HepG2 (cell line): ENCODE measurements around the gene RNF126. TPM values are rescaled to one million over a fixed set of nuclear protein-coding genes. Genes with fewer than 3 reads are reported as not detected.

Experiments used
- HIVEP1 ChIP-seq: sonication (generic); formaldehyde crosslinking; IDR thresholded peaks from 2 replicates; pipeline ENCODE4 v1.4.0; 2020; ENCODE audit warnings: mild to moderate bottlenecking, missing genetic modification reagents
- HOXA5 ChIP-seq: sonication (generic); formaldehyde crosslinking; IDR thresholded peaks from 2 replicates; pipeline ENCODE4 v1.4.0; 2020; ENCODE audit warnings: missing genetic modification reagents
- MEIS2 ChIP-seq: sonication (generic); formaldehyde crosslinking; IDR thresholded peaks from 2 replicates; pipeline ENCODE4 v1.9.0; 2021; ENCODE audit warnings: mild to moderate bottlenecking, missing genetic modification reagents
- SIN3B ChIP-seq: fragments of 150-350 bp; IDR thresholded peaks from 2 replicates; pipeline ENCODE4 v1.6.1; 2014; ENCODE audit warnings: low read length
- ZNF235 ChIP-seq: sonication (generic); formaldehyde crosslinking; IDR thresholded peaks from 2 replicates; pipeline ENCODE4 v1.8.1; 2023; ENCODE audit warnings: mild to moderate bottlenecking, missing genetic modification reagents, borderline replicate concordance
- ZNF430 ChIP-seq: sonication (generic); formaldehyde crosslinking; IDR thresholded peaks from 2 replicates; pipeline ENCODE4 v1.9.0; 2021; ENCODE audit warnings: mild to moderate bottlenecking, missing genetic modification reagents
- ZNF777 ChIP-seq: sonication (generic); formaldehyde crosslinking; IDR thresholded peaks from 2 replicates; pipeline ENCODE4 v1.4.0; 2020; ENCODE audit warnings: missing genetic modification reagents
- polyA plus RNA-seq, 8 experiments: library from polyadenylated mRNA; depleted of rRNA in 3 of 8; stranded (reverse) in 7 of 8; unstranded in 1 of 8; fragments of >200 nt; fragmentation: Illumina TruSeq in 4 of 8; extraction: Trizol in 4 of 8; gene quantifications; 2 replicates each; pipeline versions ENCODE4 v1.2.1 to v1.2.3, GENCODE V29; 2011 to 2016; ENCODE audit warnings: low read depth in 4 of 8, missing spikeins in 1 of 8, mixed read lengths in 1 of 8; ENCODE audit not compliant: insufficient read depth in 1 of 8
- total RNA-seq, 5 experiments: library from RNA; depleted of rRNA; stranded (reverse); fragments of >200 nt; fragmentation: Illumina TruSeq; extraction: Trizol; gene quantifications; 2 replicates each; pipeline ENCODE4 v1.2.3, GENCODE V29; 2016; ENCODE audit warnings: low read depth in 1 of 5
- TF ChIP-seq, protein P1 (sequence below): IDR thresholded peaks from 2 replicates; pipeline ENCODE4 v1.6.1; 2016; ENCODE audit warnings: mild to moderate bottlenecking, missing biosample characterization, missing genetic modification reagents
- TF ChIP-seq, protein P2 (sequence below): sonication (generic); formaldehyde crosslinking; IDR thresholded peaks from 2 replicates; pipeline ENCODE4 v1.5.1; 2020; ENCODE audit warnings: mild to moderate bottlenecking, moderate library complexity, missing genetic modification reagents
- TF ChIP-seq, protein P3 (sequence below): sonication (generic); formaldehyde crosslinking; IDR thresholded peaks from 2 replicates; pipeline ENCODE4 v1.4.0; 2020; ENCODE audit warnings: mild to moderate bottlenecking, missing genetic modification reagents
- TF ChIP-seq, protein P4 (sequence below): sonication (generic); formaldehyde crosslinking; IDR thresholded peaks from 2 replicates; pipeline ENCODE4 v1.8.1; 2023; ENCODE audit warnings: missing genetic modification reagents, mild to moderate bottlenecking, borderline replicate concordance
- TF ChIP-seq, protein P5 (sequence below): sonication (generic); formaldehyde crosslinking; IDR thresholded peaks from 2 replicates; pipeline ENCODE4 v1.4.0; 2020; ENCODE audit warnings: mild to moderate bottlenecking, missing genetic modification reagents
- TF ChIP-seq, protein P6 (sequence below): fragments of 450-650 bp; IDR thresholded peaks from 2 replicates; pipeline ENCODE4 v1.6.1; 2016
- TF ChIP-seq, protein P7 (sequence below): sonication (generic); formaldehyde crosslinking; IDR thresholded peaks from 2 replicates; pipeline ENCODE4 v1.4.0; 2020; ENCODE audit warnings: missing genetic modification reagents
- TF ChIP-seq, protein P8 (sequence below): sonication (generic); formaldehyde crosslinking; IDR thresholded peaks from 2 replicates; pipeline ENCODE4 v1.9.0; 2022; ENCODE audit warnings: missing genetic modification reagents, mild to moderate bottlenecking, borderline replicate concordance

Gene RNF126
- total and polyA plus RNA-seq, 2 of the 13 experiments (the other 11 are each of a cell fraction or from before 2014, with no cell fraction given) = 23.2 to 34.0 TPM

DNA sequence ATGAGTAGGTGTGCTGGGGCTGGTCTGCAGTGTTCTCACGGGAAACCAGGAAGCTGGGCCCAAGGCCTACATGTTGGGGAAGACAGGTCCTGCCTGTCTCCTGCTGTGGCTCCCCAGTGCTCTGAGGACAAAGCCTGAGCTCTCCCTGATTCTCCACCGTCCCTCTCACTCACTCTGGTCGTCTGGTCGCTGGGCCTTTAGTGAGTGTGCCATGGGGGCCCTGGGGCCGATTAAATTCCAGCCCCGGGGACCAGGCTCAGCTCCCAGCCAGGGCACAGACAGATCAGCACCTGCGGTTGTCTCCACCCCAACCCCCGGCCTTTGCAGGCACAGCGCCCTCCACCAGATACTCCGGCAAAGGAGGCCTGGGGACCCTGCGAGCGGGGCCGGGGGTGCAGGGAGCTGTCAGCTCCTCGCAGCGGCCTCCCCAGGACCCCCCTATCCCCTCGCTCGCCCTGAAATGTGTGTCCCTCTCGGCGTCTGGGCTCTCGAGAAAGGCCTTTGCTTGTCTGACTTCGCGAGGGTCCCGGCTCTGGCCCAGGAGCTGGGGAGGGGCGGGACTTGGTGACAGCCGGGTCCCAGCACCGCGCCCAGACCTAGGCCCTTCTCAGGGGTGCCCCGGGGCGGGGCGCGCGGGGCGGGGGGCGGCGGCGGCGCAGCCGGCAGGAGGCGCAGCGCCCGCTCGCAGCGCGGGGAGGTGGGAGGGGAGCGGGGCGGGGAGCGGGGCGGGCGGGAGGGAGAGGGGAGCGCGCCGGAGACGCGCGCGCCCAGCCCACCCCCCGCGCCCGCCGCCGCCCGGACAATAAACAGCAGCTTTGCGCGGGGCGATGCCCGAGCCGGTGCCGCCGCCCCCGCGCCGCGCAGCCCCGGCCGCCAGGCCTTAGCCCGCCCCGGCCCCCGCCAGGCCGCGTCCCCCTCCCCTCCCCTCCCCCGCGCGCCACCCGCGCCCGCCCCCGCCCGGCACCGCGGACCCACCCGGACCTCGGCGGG, 45.4 kb upstream of the RNF126 start, which contains the start of gene PALM (continued):
- TF ChIP-seq, protein P1, sequence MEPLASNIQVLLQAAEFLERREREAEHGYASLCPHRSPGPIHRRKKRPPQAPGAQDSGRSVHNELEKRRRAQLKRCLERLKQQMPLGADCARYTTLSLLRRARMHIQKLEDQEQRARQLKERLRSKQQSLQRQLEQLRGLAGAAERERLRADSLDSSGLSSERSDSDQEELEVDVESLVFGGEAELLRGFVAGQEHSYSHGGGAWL (CRISPR knock-in tag) = peak; percentile 40; the same call in 1 of the 2 replicates
- TF ChIP-seq HOXA5 (CRISPR knock-in tag) = no peak
- 0 out of 2 replicates have a peak, but pooled peaks have one; percentile 47 for TF ChIP-seq ZNF235
- TF ChIP-seq, protein P2, sequence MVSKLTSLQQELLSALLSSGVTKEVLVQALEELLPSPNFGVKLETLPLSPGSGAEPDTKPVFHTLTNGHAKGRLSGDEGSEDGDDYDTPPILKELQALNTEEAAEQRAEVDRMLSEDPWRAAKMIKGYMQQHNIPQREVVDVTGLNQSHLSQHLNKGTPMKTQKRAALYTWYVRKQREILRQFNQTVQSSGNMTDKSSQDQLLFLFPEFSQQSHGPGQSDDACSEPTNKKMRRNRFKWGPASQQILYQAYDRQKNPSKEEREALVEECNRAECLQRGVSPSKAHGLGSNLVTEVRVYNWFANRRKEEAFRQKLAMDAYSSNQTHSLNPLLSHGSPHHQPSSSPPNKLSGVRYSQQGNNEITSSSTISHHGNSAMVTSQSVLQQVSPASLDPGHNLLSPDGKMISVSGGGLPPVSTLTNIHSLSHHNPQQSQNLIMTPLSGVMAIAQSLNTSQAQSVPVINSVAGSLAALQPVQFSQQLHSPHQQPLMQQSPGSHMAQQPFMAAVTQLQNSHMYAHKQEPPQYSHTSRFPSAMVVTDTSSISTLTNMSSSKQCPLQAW = no peak
- 0 out of 2 replicates have a peak, but pooled peaks have one; percentile 31 for TF ChIP-seq MEIS2 (CRISPR knock-in tag)
- TF ChIP-seq, protein P3, sequence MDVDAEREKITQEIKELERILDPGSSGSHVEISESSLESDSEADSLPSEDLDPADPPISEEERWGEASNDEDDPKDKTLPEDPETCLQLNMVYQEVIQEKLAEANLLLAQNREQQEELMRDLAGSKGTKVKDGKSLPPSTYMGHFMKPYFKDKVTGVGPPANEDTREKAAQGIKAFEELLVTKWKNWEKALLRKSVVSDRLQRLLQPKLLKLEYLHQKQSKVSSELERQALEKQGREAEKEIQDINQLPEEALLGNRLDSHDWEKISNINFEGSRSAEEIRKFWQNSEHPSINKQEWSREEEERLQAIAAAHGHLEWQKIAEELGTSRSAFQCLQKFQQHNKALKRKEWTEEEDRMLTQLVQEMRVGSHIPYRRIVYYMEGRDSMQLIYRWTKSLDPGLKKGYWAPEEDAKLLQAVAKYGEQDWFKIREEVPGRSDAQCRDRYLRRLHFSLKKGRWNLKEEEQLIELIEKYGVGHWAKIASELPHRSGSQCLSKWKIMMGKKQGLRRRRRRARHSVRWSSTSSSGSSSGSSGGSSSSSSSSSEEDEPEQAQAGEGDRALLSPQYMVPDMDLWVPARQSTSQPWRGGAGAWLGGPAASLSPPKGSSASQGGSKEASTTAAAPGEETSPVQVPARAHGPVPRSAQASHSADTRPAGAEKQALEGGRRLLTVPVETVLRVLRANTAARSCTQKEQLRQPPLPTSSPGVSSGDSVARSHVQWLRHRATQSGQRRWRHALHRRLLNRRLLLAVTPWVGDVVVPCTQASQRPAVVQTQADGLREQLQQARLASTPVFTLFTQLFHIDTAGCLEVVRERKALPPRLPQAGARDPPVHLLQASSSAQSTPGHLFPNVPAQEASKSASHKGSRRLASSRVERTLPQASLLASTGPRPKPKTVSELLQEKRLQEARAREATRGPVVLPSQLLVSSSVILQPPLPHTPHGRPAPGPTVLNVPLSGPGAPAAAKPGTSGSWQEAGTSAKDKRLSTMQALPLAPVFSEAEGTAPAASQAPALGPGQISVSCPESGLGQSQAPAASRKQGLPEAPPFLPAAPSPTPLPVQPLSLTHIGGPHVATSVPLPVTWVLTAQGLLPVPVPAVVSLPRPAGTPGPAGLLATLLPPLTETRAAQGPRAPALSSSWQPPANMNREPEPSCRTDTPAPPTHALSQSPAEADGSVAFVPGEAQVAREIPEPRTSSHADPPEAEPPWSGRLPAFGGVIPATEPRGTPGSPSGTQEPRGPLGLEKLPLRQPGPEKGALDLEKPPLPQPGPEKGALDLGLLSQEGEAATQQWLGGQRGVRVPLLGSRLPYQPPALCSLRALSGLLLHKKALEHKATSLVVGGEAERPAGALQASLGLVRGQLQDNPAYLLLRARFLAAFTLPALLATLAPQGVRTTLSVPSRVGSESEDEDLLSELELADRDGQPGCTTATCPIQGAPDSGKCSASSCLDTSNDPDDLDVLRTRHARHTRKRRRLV (CRISPR knock-in tag) = no peak
- TF ChIP-seq, protein P4, sequence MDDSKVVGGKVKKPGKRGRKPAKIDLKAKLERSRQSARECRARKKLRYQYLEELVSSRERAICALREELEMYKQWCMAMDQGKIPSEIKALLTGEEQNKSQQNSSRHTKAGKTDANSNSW = no peak
- TF ChIP-seq, protein P5, sequence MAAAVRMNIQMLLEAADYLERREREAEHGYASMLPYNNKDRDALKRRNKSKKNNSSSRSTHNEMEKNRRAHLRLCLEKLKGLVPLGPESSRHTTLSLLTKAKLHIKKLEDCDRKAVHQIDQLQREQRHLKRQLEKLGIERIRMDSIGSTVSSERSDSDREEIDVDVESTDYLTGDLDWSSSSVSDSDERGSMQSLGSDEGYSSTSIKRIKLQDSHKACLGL = 0 out of 2 replicates have a peak, but pooled peaks have one; percentile 27
- 0 out of 2 replicates have a peak, but pooled peaks have one; percentile 29 for TF ChIP-seq ZNF430 (CRISPR knock-in tag)
- TF ChIP-seq, protein P6, sequence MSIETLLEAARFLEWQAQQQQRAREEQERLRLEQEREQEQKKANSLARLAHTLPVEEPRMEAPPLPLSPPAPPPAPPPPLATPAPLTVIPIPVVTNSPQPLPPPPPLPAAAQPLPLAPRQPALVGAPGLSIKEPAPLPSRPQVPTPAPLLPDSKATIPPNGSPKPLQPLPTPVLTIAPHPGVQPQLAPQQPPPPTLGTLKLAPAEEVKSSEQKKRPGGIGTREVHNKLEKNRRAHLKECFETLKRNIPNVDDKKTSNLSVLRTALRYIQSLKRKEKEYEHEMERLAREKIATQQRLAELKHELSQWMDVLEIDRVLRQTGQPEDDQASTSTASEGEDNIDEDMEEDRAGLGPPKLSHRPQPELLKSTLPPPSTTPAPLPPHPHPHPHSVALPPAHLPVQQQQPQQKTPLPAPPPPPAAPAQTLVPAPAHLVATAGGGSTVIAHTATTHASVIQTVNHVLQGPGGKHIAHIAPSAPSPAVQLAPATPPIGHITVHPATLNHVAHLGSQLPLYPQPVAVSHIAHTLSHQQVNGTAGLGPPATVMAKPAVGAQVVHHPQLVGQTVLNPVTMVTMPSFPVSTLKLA = no peak
- TF ChIP-seq ZNF777 (CRISPR knock-in tag) = no peak
- TF ChIP-seq, protein P7, sequence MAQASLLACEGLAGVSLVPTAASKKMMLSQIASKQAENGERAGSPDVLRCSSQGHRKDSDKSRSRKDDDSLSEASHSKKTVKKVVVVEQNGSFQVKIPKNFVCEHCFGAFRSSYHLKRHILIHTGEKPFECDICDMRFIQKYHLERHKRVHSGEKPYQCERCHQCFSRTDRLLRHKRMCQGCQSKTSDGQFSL (CRISPR knock-in tag) = peak; percentile 25; the same call in 1 of the 2 replicates
- TF ChIP-seq SIN3B = no peak
- TF ChIP-seq, protein P8, sequence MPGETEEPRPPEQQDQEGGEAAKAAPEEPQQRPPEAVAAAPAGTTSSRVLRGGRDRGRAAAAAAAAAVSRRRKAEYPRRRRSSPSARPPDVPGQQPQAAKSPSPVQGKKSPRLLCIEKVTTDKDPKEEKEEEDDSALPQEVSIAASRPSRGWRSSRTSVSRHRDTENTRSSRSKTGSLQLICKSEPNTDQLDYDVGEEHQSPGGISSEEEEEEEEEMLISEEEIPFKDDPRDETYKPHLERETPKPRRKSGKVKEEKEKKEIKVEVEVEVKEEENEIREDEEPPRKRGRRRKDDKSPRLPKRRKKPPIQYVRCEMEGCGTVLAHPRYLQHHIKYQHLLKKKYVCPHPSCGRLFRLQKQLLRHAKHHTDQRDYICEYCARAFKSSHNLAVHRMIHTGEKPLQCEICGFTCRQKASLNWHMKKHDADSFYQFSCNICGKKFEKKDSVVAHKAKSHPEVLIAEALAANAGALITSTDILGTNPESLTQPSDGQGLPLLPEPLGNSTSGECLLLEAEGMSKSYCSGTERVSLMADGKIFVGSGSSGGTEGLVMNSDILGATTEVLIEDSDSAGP (CRISPR knock-in tag) = no peak
- peak; percentile 36; the same call in 1 of the 2 replicates for TF ChIP-seq HIVEP1 (CRISPR knock-in tag)
